ENCODE results near the gene DMP1.

- no peak for TF ChIP-seq REST (IDR thresholded peaks at IDR 0.05; ENCODE audit: insufficient read depth in 1 of 2, low read depth in 2 of 2, low read length in 2 of 2)
- TF ChIP-seq SIN3A (IDR thresholded peaks at IDR 0.05; ENCODE audit: borderline replicate concordance, insufficient read depth, low read length) = no peak
- TF ChIP-seq TAF1 (IDR thresholded peaks at IDR 0.05; ENCODE audit: borderline replicate concordance, insufficient read depth, low read length) = no peak
- no peak for TF ChIP-seq POLR2AphosphoS5 (IDR thresholded peaks at IDR 0.05; ENCODE audit: low read depth, low read length)
- no peak for TF ChIP-seq FOXP2 (optimal IDR thresholded peaks at IDR 0.05; ENCODE audit: borderline replicate concordance, extremely low read depth, extremely low read length, insufficient read depth)
Measured at GRCh38 chr4:87707279-87707918, 57.3 kb downstream of the DMP1 start.
